OCI-LY7 (cell line): ENCODE results near the gene SYTL3. TPM values are rescaled to one million over a fixed set of nuclear protein-coding genes. Genes with fewer than 3 reads are reported as not detected.

Experiments
- BruUV-seq: library from RNA; stranded (reverse); fragments of 400-500 nt; replicated peaks from 2 replicates; lab custom pipeline; 2021; lab: Mats Ljungman, UMichigan
- CTCF ChIA-PET: fragments of 300-600 bp; sonication (Branson Sonifier 250); formaldehyde crosslinking; loops from one replicate; lab custom pipeline; 2022; ENCODE audit warnings: antibody characterized with exemption; ENCODE audit not compliant: unreplicated experiment; lab: Charles Lee
- POLR2A ChIA-PET: fragments of 300-600 bp; sonication (Branson Sonifier 250); formaldehyde crosslinking; loops from one replicate; lab custom pipeline; 2022; ENCODE audit warnings: antibody characterized with exemption; lab: Charles Lee
- DNase-seq: peaks from one replicate; pipeline ENCODE4 v3.0.0-alpha.2; 2015; ENCODE audit warnings: low spot score
- H2AFZ ChIP-seq: fragments of 200-600 bp; sonication (generic), shearing (Covaris generic); 2 replicates; pipeline ENCODE4 v1.6.1; 2014; ENCODE audit warnings: mild to moderate bottlenecking, antibody characterized with exemption, low read length, moderate library complexity
- H3K27ac ChIP-seq: fragments of 200-600 bp; sonication (generic); 2 replicates; pipeline ENCODE4 v1.5.1; 2014; ENCODE audit warnings: mixed run types, low read depth, mild to moderate bottlenecking, moderate library complexity, low read length, inconsistent platforms; ENCODE audit not compliant: poor library complexity, severe bottlenecking
- H3K36me3 ChIP-seq: fragments of 200-600 bp; sonication (generic); 2 replicates; pipeline ENCODE4 v1.6.1; 2014; ENCODE audit warnings: mild to moderate bottlenecking, antibody characterized with exemption, low read length, moderate library complexity, mixed read lengths; ENCODE audit not compliant: insufficient read depth
- H3K4me1 ChIP-seq: fragments of 200-600 bp; sonication (generic); 2 replicates; pipeline ENCODE4 v1.5.1; 2014; ENCODE audit warnings: mild to moderate bottlenecking, low read length; ENCODE audit not compliant: insufficient read depth, poor library complexity, severe bottlenecking
- H3K4me2 ChIP-seq: fragments of 200-600 bp; sonication (generic); 2 replicates; pipeline ENCODE4 v1.6.1; 2014; ENCODE audit warnings: mild to moderate bottlenecking, low read length
- H3K4me3 ChIP-seq: fragments of 200-600 bp; sonication (generic); 2 replicates; pipeline ENCODE4 v1.5.1; 2014; ENCODE audit warnings: mild to moderate bottlenecking, low read depth, low read length; ENCODE audit not compliant: poor library complexity, severe bottlenecking
- H3K79me2 ChIP-seq: fragments of 200-600 bp; sonication (generic); 2 replicates; pipeline ENCODE4 v1.6.1; 2016; ENCODE audit warnings: low read depth, mild to moderate bottlenecking, low read length, moderate library complexity, mixed read lengths; ENCODE audit not compliant: insufficient read depth
- H3K9me2 ChIP-seq: fragments of 200-600 bp; sonication (generic); 2 replicates; pipeline ENCODE4 v1.6.1; 2016; ENCODE audit warnings: mild to moderate bottlenecking, low read length, mixed read lengths; ENCODE audit not compliant: insufficient read depth
- H3K9me3 ChIP-seq: fragments of 200-600 bp; sonication (generic); 2 replicates; pipeline ENCODE4 v1.6.1; 2014; ENCODE audit warnings: mild to moderate bottlenecking, mixed run types, low read length, mixed read lengths
- H4K20me1 ChIP-seq: fragments of 200-600 bp; sonication (generic); 2 replicates; pipeline ENCODE4 v1.6.1; 2014; ENCODE audit warnings: mild to moderate bottlenecking, antibody characterized with exemption, low read length, moderate library complexity, mixed read lengths; ENCODE audit not compliant: insufficient read depth
- CTCF ChIP-seq: fragments of 200-600 bp; sonication (generic); conservative IDR thresholded peaks from 2 replicates; pipeline ENCODE4 v1.5.1; 2014; ENCODE audit warnings: mild to moderate bottlenecking, antibody characterized with exemption, low read length, moderate library complexity, mixed read lengths
- EZH2phosphoT487 ChIP-seq: fragments of 200-600 bp; sonication (generic); IDR thresholded peaks from 2 replicates; pipeline ENCODE4 v1.6.1; 2018; ENCODE audit warnings: low read depth, borderline replicate concordance, mild to moderate bottlenecking, mixed run types, antibody characterized with exemption, low read length, moderate library complexity, mixed read lengths
- intact Hi-C: fragments of 100-400 bp; cut with micrococcal nuclease; formaldehyde crosslinking; loops from one replicate; pipeline ENCODE4 v1.10.0; 2022; ENCODE audit not compliant: unreplicated experiment
- microRNA-seq: library from miRNA; unstranded; fragments of <30 nt; microRNA quantifications from one replicate; pipeline ENCODE4 v1.2.0, GENCODE V29; 2022; ENCODE audit warnings: borderline replicate concordance
- small RNA-seq: library from RNA; depleted of rRNA; stranded (forward); fragments of <200 nt; gene quantifications from one replicate; pipeline ENCODE3, GENCODE V24; 2014
- total RNA-seq, 2 experiments: library from RNA; depleted of rRNA in 1 of 2; stranded (reverse); fragments of >200 nt in 1 of 2; shearing (Covaris generic) in 1 of 2; gene quantifications; 2 replicates each; pipeline ENCODE4 v1.2.3, GENCODE V29; 2014 to 2022

SYTL3 gene
- total RNA-seq, 2 experiments from 2014 or later: 0.32 to 0.89 TPM

DNA sequence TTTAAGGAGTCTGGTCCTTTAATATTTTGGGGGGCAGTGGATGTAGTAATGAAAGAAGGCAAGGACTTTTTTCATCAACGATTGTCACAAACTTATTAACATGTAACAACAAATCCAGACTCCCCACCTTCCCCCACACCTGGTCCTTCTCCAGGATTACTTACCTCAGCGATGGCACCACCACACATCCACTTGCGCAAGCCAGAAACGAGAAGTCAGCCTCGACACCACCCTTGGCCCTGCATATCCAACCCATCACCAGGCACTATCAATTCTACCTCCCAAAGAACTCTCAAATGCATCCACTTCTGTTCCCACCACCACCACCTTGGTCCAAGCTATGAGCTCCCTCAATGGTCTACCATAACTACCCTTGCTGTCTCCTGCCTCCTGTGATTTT is 162.8 kb downstream of the SYTL3 start:
- Histone ChIP-seq H4K20me1 (peaks cover 44% of the 10 kb centered on the region), H3K9me3 (no peaks in the 10 kb centered on the region), H3K36me3 (peaks cover 92% of the 10 kb centered on the region), H3K9me2 (no peaks in the 10 kb centered on the region), H3K27ac (peak overlapping the region; percentile 100), H3K4me2 (peak overlapping the region; percentile 98), H3K79me2 (peaks cover 95% of the 10 kb centered on the region), H3K4me3 (peak overlapping the region; percentile 87), H3K4me1 (peaks cover 79% of the 10 kb centered on the region), H2AFZ (no peak overlapping the region)
- DNase-seq: no peak
- ChIA-PET POLR2A (interaction anchor here (1.3 to 10.6 kb wide), 7 partner anchors 16 to 206 kb away, joined by 3 to 155 read pairs (median 6); no protein-coding TSS in a partner anchor), CTCF (interaction anchor here (1.6 kb wide), 1 partner anchor 28 kb away, joined by 4 read pairs; no protein-coding TSS in a partner anchor)
- intact Hi-C loops: loop anchor here (5.0 kb wide), 1 partner anchor 160 kb away; no protein-coding TSS in a partner anchor
- BruUV-seq: no TSS peak
- TF ChIP-seq EZH2phosphoT487: no peak
- no peak for TF ChIP-seq CTCF

GRCh38 chr6:158813032-158813431 is 163.2 kb downstream of the SYTL3 start:
- ChIA-PET POLR2A (interaction anchor here (0.6 to 10.6 kb wide), 6 partner anchors 8 to 60 kb away, joined by 4 to 155 read pairs (median 8); no protein-coding TSS in a partner anchor), CTCF (no interaction called here)
- H3K79me2 ChIP-seq: peaks cover 95% of the 10 kb centered on the region
- no peak for TF ChIP-seq EZH2phosphoT487
- TF ChIP-seq CTCF: no peak
- no peaks in the 10 kb centered on the region for H3K9me3 ChIP-seq
- H3K4me1 ChIP-seq: peaks cover 74% of the 10 kb centered on the region
- H3K4me2 ChIP-seq: peak overlapping the region; percentile 98
- H3K4me3 ChIP-seq: peak overlapping the region; percentile 87
- no peak for DNase-seq
- intact Hi-C loops: loop anchor here (5.0 kb wide), 1 partner anchor 159 kb away; no protein-coding TSS in a partner anchor
- peaks cover 92% of the 10 kb centered on the region for H3K36me3 ChIP-seq
- peak overlapping the region; percentile 100 for H3K27ac ChIP-seq
- no peak overlapping the region for H2AFZ ChIP-seq
- no TSS peak for BruUV-seq
- no peaks in the 10 kb centered on the region for H3K9me2 ChIP-seq
- H4K20me1 ChIP-seq: peaks cover 46% of the 10 kb centered on the region

Small RNA genes lying within 50 kb of the gene (microRNA-seq; reads per million reads assigned to microRNA genes)
- 16.7 reads per million, percentile 24 among the genes with 10 or more reads in this experiment for gene MIR3918
- not detected for gene MIR7161

Small RNA genes lying within 50 kb of the gene (small RNA-seq; reads per million reads assigned to genes)
- gene MIR3918: not detected
- not detected for gene MIR7161

Other genes with a start within 250 kb of the SYTL3 start
- 7.1 and 8.0 TPM in 2 replicates for gene TMEM181, start 90.0 kb upstream of the SYTL3 start, total RNA-seq (2014; rRNA removed; shearing (Covaris generic))
- 11.9 and 12.5 TPM in 2 replicates for gene TMEM181, start 90.0 kb upstream of the SYTL3 start, total RNA-seq (2022)
- gene DYNLT1, start 5.3 kb upstream of the SYTL3 start, total RNA-seq (2014; rRNA removed; shearing (Covaris generic)): 23.9 and 29.3 TPM in 2 replicates
- 45.8 and 49.2 TPM in 2 replicates for gene DYNLT1, start 5.3 kb upstream of the SYTL3 start, total RNA-seq (2022)
- 268 and 360 TPM in 2 replicates for gene EZR, start 169.3 kb downstream of the SYTL3 start, total RNA-seq (2014; rRNA removed; shearing (Covaris generic))
- gene EZR, start 169.3 kb downstream of the SYTL3 start, total RNA-seq (2022): 415 and 440 TPM in 2 replicates